Activated T-cell treated with anti-CD3 and anti-CD28 coated beads, Interleukin-2, amount 50 U/mL, for 24 hours (primary cell): Measurements from ENCODE around the gene INKA1.
"Not testable (repeated sequence)": the region's sequence is repeated elsewhere in the genome, so short reads cannot be mapped to it uniquely, and the experiment has no call there.

Source experiments
- DNase-seq: peaks from one replicate; pipeline ENCODE4 v3.0.0-alpha.2; 2020
- H3K27ac Mint-ChIP-seq: 2 replicates; pipeline ENCODE4 v1.8.0; 2020; ENCODE audit warnings: mild to moderate bottlenecking, mixed read lengths
- H3K27me3 Mint-ChIP-seq: 2 replicates; pipeline ENCODE4 v1.8.0; 2020; ENCODE audit warnings: mixed read lengths
- H3K36me3 Mint-ChIP-seq: 2 replicates; pipeline ENCODE4 v1.8.0; 2020; ENCODE audit warnings: low read depth, mixed read lengths
- H3K4me1 Mint-ChIP-seq: 2 replicates; pipeline ENCODE4 v1.8.0; 2020; ENCODE audit warnings: low read depth, mixed read lengths
- H3K4me3 Mint-ChIP-seq: 2 replicates; pipeline ENCODE4 v1.8.0; 2020; ENCODE audit warnings: mild to moderate bottlenecking, moderate library complexity, mixed read lengths
- H3K9me3 Mint-ChIP-seq: 2 replicates; pipeline ENCODE4 v1.8.0; 2020; ENCODE audit warnings: mixed read lengths

The INKA1 gene

GRCh38 chr3:49802719-49803464 is at the start of gene INKA1:
Gene INKA1 (plus strand): TSS chr3:49803261. CDS start chr3:49803393, 132 bp downstream.
- Mint-ChIP-seq H3K27ac (peak within 1 kb of the TSS; percentile 94), H3K36me3 (peaks cover 1% of the 10 kb centered on the region), H3K9me3 (no peaks in the 10 kb centered on the region), H3K4me1 (peaks cover 46% of the 10 kb centered on the region), H3K4me3 (peak within 1 kb of the TSS; percentile 89), H3K27me3 (peaks cover 2% of the 10 kb centered on the region)
- peak; percentile 91 for DNase-seq

GRCh38 chr3:49754536-49754935 is 48.5 kb upstream of the INKA1 start:
- Mint-ChIP-seq H3K36me3 (peaks cover 29% of the 10 kb centered on the region), H3K27me3 (no peaks in the 10 kb centered on the region), H3K9me3 (no peaks in the 10 kb centered on the region), H3K27ac (no peak overlapping the region), H3K4me1 (peaks cover 33% of the 10 kb centered on the region), H3K4me3 (no peak overlapping the region)
- DNase-seq, result no peak

GRCh38 chr3:49756036-49756435 is 47.0 kb upstream of the INKA1 start:
- H3K4me1 Mint-ChIP-seq, result peaks cover 40% of the 10 kb centered on the region
- H3K4me3 Mint-ChIP-seq, result no peak overlapping the region
- peaks cover 34% of the 10 kb centered on the region for H3K36me3 Mint-ChIP-seq
- no peak for DNase-seq
- no peak overlapping the region for H3K27ac Mint-ChIP-seq
- H3K9me3 Mint-ChIP-seq, result no peaks in the 10 kb centered on the region
- no peaks in the 10 kb centered on the region for H3K27me3 Mint-ChIP-seq

DNA sequence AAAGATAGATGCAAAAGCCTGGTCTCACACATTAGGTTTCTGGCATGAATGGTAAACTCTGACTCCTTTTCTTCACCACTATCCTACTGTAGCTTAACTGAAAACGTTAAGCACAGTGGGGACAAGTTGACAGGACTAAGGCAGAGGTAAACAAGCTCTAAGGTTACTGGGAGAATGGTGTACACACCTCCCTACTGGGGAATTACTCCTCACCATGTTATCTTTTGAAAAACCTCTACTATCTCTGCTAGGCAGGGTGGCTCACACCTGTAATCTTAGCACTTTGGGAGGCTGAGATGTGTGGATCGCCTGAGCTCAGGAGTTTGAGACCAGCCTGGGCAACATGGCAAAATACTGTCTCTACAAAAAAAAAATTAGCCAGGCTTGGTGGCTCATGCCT is 45.9 kb upstream of the INKA1 start:
- Mint-ChIP-seq H3K36me3 (peaks cover 29% of the 10 kb centered on the region), H3K27me3 (no peaks in the 10 kb centered on the region), H3K9me3 (no peaks in the 10 kb centered on the region), H3K27ac (no peak overlapping the region), H3K4me3 (no peak overlapping the region), H3K4me1 (peaks cover 42% of the 10 kb centered on the region)
- DNase-seq, result no peak

GRCh38 chr3:49759226-49759625 is 43.8 kb upstream of the INKA1 start:
- H3K27ac Mint-ChIP-seq, result no peak overlapping the region
- DNase-seq, result no peak
- H3K9me3 Mint-ChIP-seq, result no peaks in the 10 kb centered on the region
- H3K27me3 Mint-ChIP-seq, result no peaks in the 10 kb centered on the region
- no peak overlapping the region for H3K4me3 Mint-ChIP-seq
- peaks cover 29% of the 10 kb centered on the region for H3K36me3 Mint-ChIP-seq
- H3K4me1 Mint-ChIP-seq, result peaks cover 35% of the 10 kb centered on the region

- Mint-ChIP-seq H3K27me3 (no peaks in the 10 kb centered on the region), H3K27ac (peak overlapping the region; percentile 44), H3K4me3 (no peak overlapping the region), H3K9me3 (no peaks in the 10 kb centered on the region), H3K36me3 (peaks cover 38% of the 10 kb centered on the region), H3K4me1 (peaks cover 33% of the 10 kb centered on the region)
- no peak for DNase-seq
Observed at GRCh38 chr3:49761661-49762060, 41.4 kb upstream of the INKA1 start.

- no peak for DNase-seq
- Mint-ChIP-seq H3K27ac (no peak overlapping the region), H3K9me3 (no peaks in the 10 kb centered on the region), H3K4me1 (peaks cover 34% of the 10 kb centered on the region), H3K36me3 (peaks cover 43% of the 10 kb centered on the region), H3K27me3 (no peaks in the 10 kb centered on the region), H3K4me3 (no peak overlapping the region)
Observed at GRCh38 chr3:49763981-49764380, 39.1 kb upstream of the INKA1 start.

DNA sequence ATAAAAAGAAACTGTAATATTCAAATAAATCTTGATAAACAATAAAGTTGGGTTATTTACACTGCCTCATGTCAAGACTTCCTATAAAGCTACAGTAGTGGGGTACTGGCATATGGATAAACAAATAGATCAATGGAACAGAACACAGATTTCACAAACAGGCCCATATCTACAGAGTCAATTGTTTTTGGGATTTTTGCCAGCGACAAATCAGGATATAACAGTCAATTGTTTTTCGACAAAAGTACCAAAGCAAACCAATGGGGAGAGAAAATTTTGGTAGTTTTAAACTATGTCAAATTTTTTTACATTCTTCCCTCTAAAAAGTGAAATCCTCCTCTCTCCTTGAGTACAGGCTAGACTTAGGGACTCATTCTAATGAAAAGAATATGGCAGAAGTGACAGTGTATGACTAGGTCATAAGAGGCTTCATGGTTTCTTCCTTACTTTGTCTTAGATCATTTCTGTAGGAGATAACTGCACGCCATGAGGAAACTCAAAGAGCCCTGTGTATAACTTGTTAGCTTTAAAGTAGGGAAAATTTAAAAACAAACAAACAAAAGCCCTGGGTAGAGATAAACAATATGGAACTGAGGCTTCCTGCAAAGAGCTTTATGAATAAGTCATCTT is 33.7 kb upstream of the INKA1 start:
- H3K9me3 Mint-ChIP-seq, result no peaks in the 10 kb centered on the region
- peaks cover 39% of the 10 kb centered on the region for H3K36me3 Mint-ChIP-seq
- peaks cover 48% of the 10 kb centered on the region for H3K4me1 Mint-ChIP-seq
- no peak for DNase-seq
- no peaks in the 10 kb centered on the region for H3K27me3 Mint-ChIP-seq
- no peak overlapping the region for H3K4me3 Mint-ChIP-seq
- peak overlapping the region; percentile 9 for H3K27ac Mint-ChIP-seq

DNA sequence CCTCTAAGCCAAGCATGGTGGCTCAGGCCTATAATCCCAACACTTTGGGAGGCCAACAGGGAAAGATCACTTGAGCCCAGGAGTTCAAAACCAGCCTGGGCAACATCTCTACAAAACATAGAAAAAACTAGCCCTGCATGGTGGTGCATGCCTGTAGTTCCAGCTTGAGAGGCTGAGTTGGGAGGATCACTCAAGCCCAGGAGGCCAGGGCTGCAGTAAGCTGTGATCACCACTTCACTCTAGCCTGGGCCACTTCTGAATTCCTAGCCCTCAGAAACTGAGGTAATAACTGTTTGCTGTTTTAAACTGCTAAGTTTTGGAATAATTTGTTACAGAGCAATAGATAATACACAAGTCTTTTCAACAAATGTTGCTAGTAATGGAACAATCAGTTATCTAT is 33.1 kb upstream of the INKA1 start:
- Mint-ChIP-seq H3K4me3 (no peak overlapping the region), H3K4me1 (peaks cover 47% of the 10 kb centered on the region), H3K27ac (peak overlapping the region; percentile 9), H3K9me3 (no peaks in the 10 kb centered on the region), H3K27me3 (no peaks in the 10 kb centered on the region), H3K36me3 (peaks cover 38% of the 10 kb centered on the region)
- DNase-seq, result no peak

DNA sequence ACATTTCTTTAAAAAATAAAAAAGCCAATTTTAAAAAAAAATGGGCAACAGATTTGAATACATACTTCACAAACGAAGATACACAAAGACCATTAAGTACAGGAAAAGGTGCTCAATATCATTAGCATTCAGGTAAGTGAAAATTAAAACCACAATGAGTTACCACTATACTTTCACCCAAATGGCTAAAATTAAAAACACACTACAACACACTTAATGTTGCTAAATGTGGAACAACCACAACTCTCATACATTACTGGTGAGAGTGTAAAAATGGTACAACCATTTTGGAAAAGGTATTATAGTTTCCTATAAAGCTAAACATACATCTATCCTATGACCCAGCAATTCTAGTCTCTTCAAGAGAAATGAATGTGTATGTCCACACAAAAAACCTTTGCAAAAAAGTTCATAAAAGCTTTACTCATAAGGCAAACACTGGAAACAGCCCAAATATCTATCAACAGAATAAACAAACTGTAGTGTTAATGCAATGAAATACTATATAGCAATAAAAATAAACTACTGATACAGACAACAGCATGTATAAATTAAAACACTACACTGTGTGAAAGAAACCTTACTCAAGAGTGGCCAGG is 31.6 kb upstream of the INKA1 start:
- Mint-ChIP-seq H3K36me3 (peaks cover 45% of the 10 kb centered on the region), H3K9me3 (no peaks in the 10 kb centered on the region), H3K4me3 (no peak overlapping the region), H3K27me3 (no peaks in the 10 kb centered on the region), H3K27ac (no peak overlapping the region), H3K4me1 (peaks cover 50% of the 10 kb centered on the region)
- DNase-seq, result no peak

DNA sequence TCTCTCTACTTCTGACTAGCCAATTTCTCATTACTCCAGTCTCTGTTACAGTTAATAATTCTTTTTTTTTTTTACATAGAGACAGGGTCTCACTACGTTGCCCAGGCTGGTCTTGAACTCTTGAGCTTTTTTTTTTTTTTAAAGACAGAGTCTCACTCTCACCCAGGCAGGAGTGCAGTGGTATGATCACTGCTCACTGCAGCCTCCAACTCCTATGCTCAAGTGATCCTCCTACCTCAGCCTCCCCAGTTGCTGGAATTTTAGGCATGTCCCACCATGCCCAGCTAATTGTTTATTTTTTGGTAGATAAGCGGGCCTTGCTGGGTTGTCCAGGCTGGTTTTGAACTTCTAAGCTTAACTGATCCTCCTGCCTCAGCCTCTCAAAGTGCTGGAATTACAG is 30.4 kb upstream of the INKA1 start:
- Mint-ChIP-seq H3K36me3 (peaks cover 53% of the 10 kb centered on the region), H3K27ac (no peak overlapping the region), H3K4me1 (peaks cover 53% of the 10 kb centered on the region), H3K9me3 (no peaks in the 10 kb centered on the region), H3K4me3 (no peak overlapping the region), H3K27me3 (no peaks in the 10 kb centered on the region)
- DNase-seq, result peak; percentile 6

DNA sequence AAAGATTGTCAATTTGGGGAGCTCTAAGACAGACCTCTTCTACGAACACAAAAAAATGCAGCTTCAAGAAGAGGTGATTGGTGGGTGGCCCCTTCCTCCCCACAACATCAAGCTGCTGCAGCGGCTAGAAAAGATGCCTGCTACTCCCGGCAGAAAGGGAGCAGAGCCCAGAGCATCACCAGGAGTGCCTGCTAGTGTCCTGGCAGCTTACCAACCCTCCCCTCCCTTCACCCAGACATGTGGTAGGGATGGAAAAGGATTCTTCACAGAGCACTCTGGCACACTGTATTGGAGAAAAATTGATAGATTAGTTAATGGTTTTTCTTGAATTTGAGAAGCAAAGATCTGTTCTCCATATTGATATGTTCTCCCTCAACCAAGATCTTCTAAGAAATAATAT is 27.5 kb upstream of the INKA1 start:
- DNase-seq, result peak; percentile 8
- H3K9me3 Mint-ChIP-seq, result no peaks in the 10 kb centered on the region
- H3K27ac Mint-ChIP-seq, result no peak overlapping the region
- H3K36me3 Mint-ChIP-seq, result peaks cover 46% of the 10 kb centered on the region
- H3K27me3 Mint-ChIP-seq, result no peaks in the 10 kb centered on the region
- H3K4me3 Mint-ChIP-seq, result no peak overlapping the region
- H3K4me1 Mint-ChIP-seq, result peaks cover 46% of the 10 kb centered on the region

DNA sequence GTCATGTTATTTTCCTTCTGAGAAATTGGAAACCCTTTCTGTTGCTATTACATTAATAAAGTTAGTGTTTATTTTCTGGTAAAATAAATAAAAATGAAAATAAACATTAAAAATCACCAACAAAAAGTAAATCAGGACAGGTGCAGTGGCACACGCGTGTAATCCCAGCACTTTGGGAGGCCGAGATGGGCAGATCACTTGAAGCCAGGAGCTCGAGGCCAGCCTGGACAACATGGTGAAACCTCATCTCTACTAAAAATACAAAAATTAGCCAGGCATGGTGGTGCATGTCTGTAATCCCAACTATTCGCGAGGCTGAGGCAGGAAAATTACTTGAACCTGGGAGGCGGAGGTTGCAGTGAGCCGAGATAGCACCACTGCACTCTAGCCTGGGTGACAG is 27.0 kb upstream of the INKA1 start:
- Mint-ChIP-seq H3K36me3 (peaks cover 49% of the 10 kb centered on the region), H3K4me1 (peaks cover 48% of the 10 kb centered on the region)
- not testable (repeated sequence) for H3K4me3 Mint-ChIP-seq, H3K9me3 Mint-ChIP-seq, H3K27ac Mint-ChIP-seq, H3K27me3 Mint-ChIP-seq, DNase-seq

DNA sequence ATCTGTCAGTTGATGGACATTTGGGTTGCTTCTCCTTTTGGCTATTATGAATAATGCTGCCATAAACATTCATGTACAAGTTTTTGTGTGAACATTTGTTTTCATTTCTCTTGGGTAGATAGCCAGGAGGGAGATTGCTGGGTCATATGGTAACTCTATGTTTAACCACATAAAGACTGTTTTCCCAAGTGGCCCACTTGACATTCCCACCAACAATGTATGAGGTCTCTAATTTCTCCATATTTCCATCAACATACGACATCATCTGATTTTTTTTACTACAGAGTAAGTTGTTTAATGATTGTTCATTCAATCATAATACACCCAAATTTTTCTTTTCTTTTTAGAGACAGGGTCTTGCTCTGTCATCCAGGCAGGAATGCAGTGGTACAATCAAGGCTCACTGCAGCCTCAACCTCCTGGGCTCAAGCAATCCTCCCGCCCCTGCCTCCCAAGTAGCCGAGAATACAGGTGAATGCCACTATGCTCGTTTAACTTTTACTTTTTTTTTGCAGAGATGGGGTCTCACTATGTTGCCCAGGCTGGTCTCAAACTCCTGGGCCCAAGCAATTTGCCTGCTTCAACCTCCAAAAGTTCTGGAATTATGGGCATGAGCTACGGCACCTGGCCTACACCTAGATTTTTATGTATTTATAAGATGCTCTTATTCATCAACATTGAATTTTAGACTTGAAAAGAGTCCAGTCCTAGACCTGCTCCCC is 23.5 kb upstream of the INKA1 start:
- peaks cover 52% of the 10 kb centered on the region for H3K4me1 Mint-ChIP-seq
- H3K27ac Mint-ChIP-seq, result peak overlapping the region; percentile 16
- H3K27me3 Mint-ChIP-seq, result no peaks in the 10 kb centered on the region
- no peaks in the 10 kb centered on the region for H3K9me3 Mint-ChIP-seq
- H3K36me3 Mint-ChIP-seq, result peaks cover 70% of the 10 kb centered on the region
- DNase-seq, result no peak
- H3K4me3 Mint-ChIP-seq, result no peak overlapping the region
